RWPE2 (cell line): ENCODE data around the gene DAGLA.

Experiments
- ATAC-seq: fragments of 200-7000 bp; cut with Tn5 transposase; 3 replicates; pipeline ENCODE4 v1.9.1; 2021; ENCODE audit warnings: low read depth
- DNase-seq: peaks from one replicate; pipeline ENCODE4 v3.0.0-alpha.2; 2020; ENCODE audit warnings: low spot score
- H3K27ac ChIP-seq: fragments of 450-650 bp; 2 replicates; pipeline ENCODE4 v1.5.1; 2017; ENCODE audit warnings: mild to moderate bottlenecking; ENCODE audit not compliant: poor library complexity, severe bottlenecking
- H3K27me3 ChIP-seq: fragments of 250-450 bp; sonication (Bioruptor Pico); 2 replicates; pipeline ENCODE4 v1.5.1; 2021; ENCODE audit warnings: mild to moderate bottlenecking, moderate library complexity; ENCODE audit not compliant: insufficient read depth, poor library complexity, severe bottlenecking
- H3K36me3 ChIP-seq: fragments of 250-450 bp; sonication (Bioruptor Pico); 2 replicates; pipeline ENCODE4 v1.5.1; 2020; ENCODE audit warnings: low read depth, mild to moderate bottlenecking, moderate library complexity
- H3K4me1 ChIP-seq: fragments of 250-450 bp; sonication (Bioruptor Pico); 2 replicates; pipeline ENCODE4 v1.5.1; 2021; ENCODE audit warnings: mild to moderate bottlenecking, moderate library complexity; ENCODE audit not compliant: insufficient read depth, poor library complexity, severe bottlenecking
- H3K4me3 ChIP-seq: fragments of 250-450 bp; sonication (Bioruptor Pico); 2 replicates; pipeline ENCODE4 v1.5.1; 2021; ENCODE audit warnings: mild to moderate bottlenecking, moderate library complexity; ENCODE audit not compliant: severe bottlenecking
- H3K9me3 ChIP-seq: fragments of 250-450 bp; sonication (Bioruptor Pico); 2 replicates; pipeline ENCODE4 v1.5.1; 2021; ENCODE audit warnings: mild to moderate bottlenecking, moderate library complexity; ENCODE audit not compliant: severe bottlenecking
- CTCF ChIP-seq: fragments of 450-650 bp; IDR thresholded peaks from one replicate; pipeline ENCODE4 v1.5.1; 2017; ENCODE audit warnings: mild to moderate bottlenecking, moderate library complexity; ENCODE audit not compliant: poor library complexity, severe bottlenecking

Gene DAGLA

GRCh38 chr11:61763930-61764605 lies 83.9 kb downstream of the DAGLA start:
- Histone ChIP-seq H3K4me1 (no peaks in the 10 kb centered on the region), H3K27ac (no peak overlapping the region), H3K27me3 (no peaks in the 10 kb centered on the region), H3K9me3 (no peaks in the 10 kb centered on the region), H3K36me3 (no peaks in the 10 kb centered on the region), H3K4me3 (no peak overlapping the region)
- no peak for DNase-seq
- no peak for ATAC-seq
- no peak for TF ChIP-seq CTCF

GRCh38 chr11:61764606-61765260 lies 84.5 kb downstream of the DAGLA start:
- DNase-seq (no peak), ATAC-seq (no peak)
- no peaks in the 10 kb centered on the region for H3K9me3 ChIP-seq
- H3K36me3 ChIP-seq: no peaks in the 10 kb centered on the region
- H3K4me1 ChIP-seq: no peaks in the 10 kb centered on the region
- H3K27ac ChIP-seq: no peak overlapping the region
- no peaks in the 10 kb centered on the region for H3K27me3 ChIP-seq
- TF ChIP-seq CTCF: no peak
- no peak overlapping the region for H3K4me3 ChIP-seq

GRCh38 chr11:61765550-61766253 lies 85.5 kb downstream of the DAGLA start:
- Histone ChIP-seq H3K9me3 (no peaks in the 10 kb centered on the region), H3K27me3 (no peaks in the 10 kb centered on the region), H3K36me3 (no peaks in the 10 kb centered on the region), H3K4me1 (no peaks in the 10 kb centered on the region), H3K27ac (no peak overlapping the region), H3K4me3 (no peak overlapping the region)
- ATAC-seq (no peak), DNase-seq (no peak)
- TF ChIP-seq CTCF: no peak

- no peaks in the 10 kb centered on the region for H3K4me1 ChIP-seq
- DNase-seq (no peak), ATAC-seq (peak; percentile 24; the same call in 2 of the 3 replicates)
- no peaks in the 10 kb centered on the region for H3K27me3 ChIP-seq
- H3K9me3 ChIP-seq: no peaks in the 10 kb centered on the region
- no peak overlapping the region for H3K4me3 ChIP-seq
- H3K27ac ChIP-seq: no peak overlapping the region
- no peak for TF ChIP-seq CTCF
- no peaks in the 10 kb centered on the region for H3K36me3 ChIP-seq
Observed at GRCh38 chr11:61766353-61766841, 86.2 kb downstream of the DAGLA start.
